Fibroblast of lung (primary cell): ENCODE results near the gene SLC12A4.

Experiments
- EZH2 ChIP-seq: IDR thresholded peaks from 2 replicates; pipeline ENCODE4 v1.5.1; 2012; ENCODE audit warnings: low read length, control low read depth, mild to moderate bottlenecking; ENCODE audit errors: missing control alignments
- TF ChIP-seq, protein P1 (sequence below), 2 donors: IDR thresholded peaks in 1 of 2; conservative IDR thresholded peaks in 1 of 2; 1 replicate in 1 of 2; 2 replicates in 1 of 2; pipeline ENCODE4 v1.5.1; 2011 to 2012; ENCODE audit warnings: low read length in 2 of 2, control low read depth in 1 of 2, inconsistent platforms in 1 of 2, low read depth in 1 of 2, mild to moderate bottlenecking in 1 of 2

DNA sequence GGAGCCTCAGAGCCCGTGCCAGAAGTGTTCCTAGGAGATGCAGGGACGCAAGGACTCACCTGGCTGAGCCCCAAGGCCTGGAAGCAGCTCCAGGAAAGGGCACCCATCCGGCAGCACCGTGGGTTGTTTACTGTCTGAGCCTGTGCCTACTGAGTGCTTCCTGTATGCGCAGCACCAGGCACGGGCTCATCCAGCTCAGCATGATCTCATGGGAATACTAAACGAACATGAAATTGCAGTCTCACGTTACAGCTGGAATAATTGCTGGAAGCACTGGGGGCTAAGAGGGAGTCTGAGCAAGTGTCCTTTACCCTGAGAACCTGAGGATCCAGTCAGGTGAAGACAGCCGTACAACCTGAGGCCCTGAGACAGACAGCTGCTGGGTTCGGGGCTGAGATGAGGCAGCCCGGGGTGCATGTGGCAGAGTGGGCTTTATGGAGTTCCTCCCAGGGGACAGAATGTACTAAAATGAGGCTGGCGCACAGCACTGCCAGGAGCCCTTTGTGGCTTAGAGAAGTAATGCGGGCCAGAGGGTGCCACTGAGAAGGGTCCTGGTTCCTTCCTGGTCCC, 42.2 kb downstream of the SLC12A4 start:
- TF ChIP-seq, protein P1, sequence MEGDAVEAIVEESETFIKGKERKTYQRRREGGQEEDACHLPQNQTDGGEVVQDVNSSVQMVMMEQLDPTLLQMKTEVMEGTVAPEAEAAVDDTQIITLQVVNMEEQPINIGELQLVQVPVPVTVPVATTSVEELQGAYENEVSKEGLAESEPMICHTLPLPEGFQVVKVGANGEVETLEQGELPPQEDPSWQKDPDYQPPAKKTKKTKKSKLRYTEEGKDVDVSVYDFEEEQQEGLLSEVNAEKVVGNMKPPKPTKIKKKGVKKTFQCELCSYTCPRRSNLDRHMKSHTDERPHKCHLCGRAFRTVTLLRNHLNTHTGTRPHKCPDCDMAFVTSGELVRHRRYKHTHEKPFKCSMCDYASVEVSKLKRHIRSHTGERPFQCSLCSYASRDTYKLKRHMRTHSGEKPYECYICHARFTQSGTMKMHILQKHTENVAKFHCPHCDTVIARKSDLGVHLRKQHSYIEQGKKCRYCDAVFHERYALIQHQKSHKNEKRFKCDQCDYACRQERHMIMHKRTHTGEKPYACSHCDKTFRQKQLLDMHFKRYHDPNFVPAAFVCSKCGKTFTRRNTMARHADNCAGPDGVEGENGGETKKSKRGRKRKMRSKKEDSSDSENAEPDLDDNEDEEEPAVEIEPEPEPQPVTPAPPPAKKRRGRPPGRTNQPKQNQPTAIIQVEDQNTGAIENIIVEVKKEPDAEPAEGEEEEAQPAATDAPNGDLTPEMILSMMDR (conservative IDR thresholded peaks at IDR 0.05 in 1 of 2, IDR thresholded peaks at IDR 0.05 in 1 of 2; ENCODE audit: low read depth in 1 of 2, low read length in 2 of 2) = peak in 1 of 2 donors; percentile 14
- TF ChIP-seq EZH2 = no peak
